GM13976 (cell line): ENCODE results near the gene PLK3.

ENCODE experiments used
- DNase-seq: peaks from one replicate; pipeline ENCODE4 v3.0.0; 2012; ENCODE audit warnings: low spot score
- CTCF ChIP-seq: IDR thresholded peaks from 2 replicates; pipeline ENCODE4 v1.5.1; 2012; ENCODE audit warnings: borderline replicate concordance, mild to moderate bottlenecking; ENCODE audit not compliant: insufficient read depth; ENCODE audit errors: extremely low read depth, missing control alignments, control extremely low read depth
- in situ Hi-C: fragments of 300-500 bp; cut with MboI; formaldehyde crosslinking; loops from one replicate; pipeline ENCODE4 v1.12.0; 2022; ENCODE audit warnings: low sequenced_read_pairs, mixed read lengths, inconsistent platforms; ENCODE audit not compliant: unreplicated experiment

The PLK3 gene

GRCh38 chr1:44801491-44802305 is 1.5 kb downstream of the PLK3 start:
- no peak for DNase-seq
- no peak for TF ChIP-seq CTCF
- in situ Hi-C loops, result no loop called here

- in situ Hi-C loops, result no loop called here
- TF ChIP-seq CTCF, result no peak
- no peak for DNase-seq
Measured at GRCh38 chr1:44802306-44803061, 2.3 kb downstream of the PLK3 start.

GRCh38 chr1:44803062-44803311 is 2.8 kb downstream of the PLK3 start:
- TF ChIP-seq CTCF, result no peak
- in situ Hi-C loops, result no loop called here
- DNase-seq, result no peak

- in situ Hi-C loops, result no loop called here
- no peak for DNase-seq
- no peak for TF ChIP-seq CTCF
Measured at GRCh38 chr1:44803312-44804095, 3.3 kb downstream of the PLK3 start.

- DNase-seq, result no peak
- in situ Hi-C loops, result no loop called here
- no peak for TF ChIP-seq CTCF
Measured at GRCh38 chr1:44805311-44806024, 5.3 kb downstream of the PLK3 start.
